GM19372 (cell line): Measurements from ENCODE around the gene MOV10L1.

ENCODE experiments used
- ATAC-seq: cut with Tn5 transposase; IDR thresholded peaks from one replicate; pipeline ENCODE4 v1.9.1; 2021; ENCODE audit warnings: mild to moderate bottlenecking, low read depth, moderate library complexity; ENCODE audit not compliant: unreplicated experiment

The MOV10L1 gene

GRCh38 chr22:50089682-50090411 lies at the start of gene MOV10L1:
MOV10L1 (plus strand) TSS chr22:50090006; CDS start chr22:50090089, 83 bp downstream.
- ATAC-seq, result no peak

GRCh38 chr22:50040717-50041116 lies 49.1 kb upstream of the MOV10L1 start:
- no peak for ATAC-seq

- no peak for ATAC-seq
Measured at GRCh38 chr22:50041361-50042065, 48.3 kb upstream of the MOV10L1 start.

GRCh38 chr22:50044485-50045118 lies 45.2 kb upstream of the MOV10L1 start:
- ATAC-seq, result no peak

GRCh38 chr22:50045211-50046018 lies 44.4 kb upstream of the MOV10L1 start:
- no peak for ATAC-seq

GRCh38 chr22:50046019-50046415 lies 43.8 kb upstream of the MOV10L1 start:
- ATAC-seq, result no peak

- no peak for ATAC-seq
Measured at GRCh38 chr22:50046481-50047245, 43.1 kb upstream of the MOV10L1 start.

- ATAC-seq, result no peak
Measured at GRCh38 chr22:50047346-50047745, 42.5 kb upstream of the MOV10L1 start.

- ATAC-seq, result no peak
Measured at GRCh38 chr22:50048061-50048765, 41.6 kb upstream of the MOV10L1 start.

- no peak for ATAC-seq
Measured at GRCh38 chr22:50048836-50049235, 41.0 kb upstream of the MOV10L1 start.

- no peak for ATAC-seq
Measured at GRCh38 chr22:50049299-50050195, 40.3 kb upstream of the MOV10L1 start.

- no peak for ATAC-seq
Measured at GRCh38 chr22:50051930-50052329, 37.9 kb upstream of the MOV10L1 start.

GRCh38 chr22:50053861-50054260 lies 35.9 kb upstream of the MOV10L1 start:
- ATAC-seq, result no peak

GRCh38 chr22:50056214-50056972 lies 33.4 kb upstream of the MOV10L1 start:
- no peak for ATAC-seq

GRCh38 chr22:50057278-50058060 lies 32.3 kb upstream of the MOV10L1 start:
- no peak for ATAC-seq

- no peak for ATAC-seq
Measured at GRCh38 chr22:50058061-50058905, 31.5 kb upstream of the MOV10L1 start, which contains the start of gene TTLL8. TTLL8 (minus strand) TSS chr22:50058298.
